GM12801 (cell line): ENCODE results near the gene ABI3BP.

Source experiments
- TF ChIP-seq, protein P1 (sequence below): IDR thresholded peaks from one replicate; pipeline ENCODE4 v1.5.1; 2011; ENCODE audit warnings: control low read depth; ENCODE audit not compliant: insufficient read length; ENCODE audit errors: extremely low read depth

ABI3BP gene

DNA sequence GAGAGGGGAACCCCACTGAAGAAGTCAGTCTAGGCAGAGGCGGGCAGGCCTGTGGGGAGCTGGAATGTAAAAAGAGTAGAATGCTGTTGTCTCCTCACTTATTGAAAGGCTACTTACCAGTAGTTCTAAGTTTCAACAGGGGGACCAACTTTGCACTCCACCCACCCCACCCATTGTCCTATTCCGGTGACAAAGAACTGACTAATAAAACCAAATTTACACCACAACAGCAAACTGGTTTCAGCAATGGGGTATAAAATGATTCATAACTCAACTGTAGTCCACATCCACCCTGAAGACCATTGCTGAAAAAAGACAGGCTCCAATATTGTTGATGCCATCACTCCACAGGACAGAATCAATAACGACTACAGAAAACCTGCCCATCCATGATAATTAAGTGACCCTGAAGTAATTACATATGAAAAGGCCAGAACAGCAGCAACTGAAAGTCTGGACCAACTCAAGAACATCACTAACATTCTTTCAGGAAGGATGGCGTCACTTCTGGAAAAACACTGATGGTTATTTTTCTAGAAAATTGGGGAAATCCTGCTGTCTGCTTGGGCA, 80.2 kb downstream of the ABI3BP start:
- TF ChIP-seq, protein P1, sequence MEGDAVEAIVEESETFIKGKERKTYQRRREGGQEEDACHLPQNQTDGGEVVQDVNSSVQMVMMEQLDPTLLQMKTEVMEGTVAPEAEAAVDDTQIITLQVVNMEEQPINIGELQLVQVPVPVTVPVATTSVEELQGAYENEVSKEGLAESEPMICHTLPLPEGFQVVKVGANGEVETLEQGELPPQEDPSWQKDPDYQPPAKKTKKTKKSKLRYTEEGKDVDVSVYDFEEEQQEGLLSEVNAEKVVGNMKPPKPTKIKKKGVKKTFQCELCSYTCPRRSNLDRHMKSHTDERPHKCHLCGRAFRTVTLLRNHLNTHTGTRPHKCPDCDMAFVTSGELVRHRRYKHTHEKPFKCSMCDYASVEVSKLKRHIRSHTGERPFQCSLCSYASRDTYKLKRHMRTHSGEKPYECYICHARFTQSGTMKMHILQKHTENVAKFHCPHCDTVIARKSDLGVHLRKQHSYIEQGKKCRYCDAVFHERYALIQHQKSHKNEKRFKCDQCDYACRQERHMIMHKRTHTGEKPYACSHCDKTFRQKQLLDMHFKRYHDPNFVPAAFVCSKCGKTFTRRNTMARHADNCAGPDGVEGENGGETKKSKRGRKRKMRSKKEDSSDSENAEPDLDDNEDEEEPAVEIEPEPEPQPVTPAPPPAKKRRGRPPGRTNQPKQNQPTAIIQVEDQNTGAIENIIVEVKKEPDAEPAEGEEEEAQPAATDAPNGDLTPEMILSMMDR = no peak

DNA sequence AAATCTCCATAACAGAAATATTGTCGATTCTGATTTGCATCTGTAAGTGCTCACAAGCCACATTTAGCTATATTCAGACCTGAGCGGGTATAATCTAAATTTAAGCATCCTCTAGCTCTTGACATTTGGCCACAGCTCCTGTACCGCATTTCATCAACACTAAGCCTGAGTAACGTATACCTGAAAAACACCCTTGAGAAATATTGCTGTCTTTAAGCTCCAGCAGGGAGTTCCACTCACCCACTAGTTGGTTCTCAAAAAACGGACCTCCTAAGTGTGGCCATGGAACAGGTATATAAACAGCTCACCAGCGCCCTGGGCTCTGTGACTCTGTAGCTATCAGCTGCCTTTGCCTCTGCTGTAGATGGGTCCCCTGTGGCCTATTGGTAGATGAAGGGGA, 80.7 kb downstream of the ABI3BP start:
- TF ChIP-seq, protein P1 = no peak

DNA sequence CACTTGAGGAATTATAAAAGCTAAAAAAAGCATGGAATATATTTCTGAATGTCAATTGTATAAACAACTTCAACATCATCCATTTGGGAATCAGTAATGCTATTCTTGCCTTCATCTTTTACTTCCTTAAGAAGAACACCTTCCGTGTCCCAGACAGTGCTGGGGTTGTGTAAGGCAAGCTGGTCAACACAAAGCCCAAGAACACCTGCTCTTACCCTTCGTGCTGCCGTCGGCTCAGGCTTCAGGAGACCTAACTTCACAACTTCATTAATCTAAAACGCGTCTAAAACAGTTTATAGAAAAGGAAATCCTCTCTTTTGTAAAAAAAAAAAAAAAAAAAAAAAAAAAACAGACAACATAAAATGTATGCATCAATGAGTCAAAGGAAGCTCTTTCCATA, 81.3 kb downstream of the ABI3BP start:
- TF ChIP-seq, protein P1 = no peak

DNA sequence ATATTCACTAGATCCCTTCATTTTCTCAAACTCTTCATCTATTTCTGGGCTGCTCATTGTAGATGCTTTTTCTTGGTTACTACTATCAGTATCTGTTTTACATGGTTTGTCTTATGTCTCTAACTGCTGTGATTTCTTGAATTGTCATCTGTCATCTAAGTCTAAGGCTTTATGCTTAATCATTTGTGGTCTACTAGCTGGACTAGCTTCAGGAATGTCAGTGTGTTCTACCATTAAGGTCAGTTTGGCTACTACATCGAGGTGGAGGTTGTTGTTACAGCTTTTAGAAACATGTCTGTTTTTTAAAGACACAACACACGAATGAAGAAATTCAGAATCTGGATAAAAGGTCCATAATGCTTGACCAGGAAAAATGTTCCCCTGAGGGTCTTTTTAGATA, 82.2 kb downstream of the ABI3BP start:
- TF ChIP-seq, protein P1 = no peak

DNA sequence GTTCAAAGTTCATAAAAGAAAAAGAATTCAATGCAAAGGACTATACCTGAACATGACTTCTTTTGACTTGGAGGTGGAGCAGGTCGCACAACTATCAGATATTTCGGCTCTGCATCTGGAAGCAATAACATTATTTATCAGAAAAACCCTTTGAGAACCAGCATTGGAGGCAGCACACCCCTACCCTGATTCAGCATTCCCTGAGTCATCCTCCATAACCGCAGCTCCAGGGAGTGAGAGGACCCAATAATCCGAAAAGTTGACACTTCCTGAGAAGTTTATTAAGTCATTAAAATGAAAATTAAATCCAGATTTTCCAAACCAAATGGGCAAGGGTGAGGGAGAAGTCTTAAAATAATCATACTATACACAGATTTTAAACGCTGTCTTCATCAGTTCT, 90.6 kb downstream of the ABI3BP start:
- TF ChIP-seq, protein P1 = no peak

DNA sequence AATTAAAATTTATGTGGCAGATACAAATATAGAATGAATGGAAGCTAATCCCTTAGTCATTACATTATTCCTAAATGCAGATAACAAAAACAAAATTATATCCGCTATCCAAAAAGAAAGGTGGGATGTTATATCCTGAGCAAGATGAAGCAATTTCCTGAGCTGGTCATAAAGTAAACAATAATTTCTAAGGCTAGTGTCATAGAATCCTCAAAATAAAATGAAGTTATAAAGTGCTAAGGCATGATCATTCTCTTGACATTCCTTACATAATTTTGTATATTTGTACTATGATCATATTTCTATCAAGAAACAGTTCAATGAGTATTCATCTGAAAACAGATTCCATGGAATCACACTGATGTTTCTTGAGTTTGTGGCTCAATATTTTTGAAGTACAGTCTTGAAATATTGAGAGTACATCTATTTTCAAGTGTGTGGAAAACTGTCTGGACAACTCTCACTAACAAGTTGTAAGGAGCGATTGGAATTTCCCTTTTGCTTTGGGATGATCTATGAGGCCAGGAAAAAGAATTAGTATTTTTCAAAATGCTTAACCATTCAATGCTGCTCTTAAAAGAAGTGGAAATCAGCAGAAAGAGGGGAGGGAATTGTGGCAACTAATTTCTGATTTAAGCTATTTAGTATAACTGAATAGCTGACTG, 92.4 kb downstream of the ABI3BP start:
- TF ChIP-seq, protein P1 = no peak

DNA sequence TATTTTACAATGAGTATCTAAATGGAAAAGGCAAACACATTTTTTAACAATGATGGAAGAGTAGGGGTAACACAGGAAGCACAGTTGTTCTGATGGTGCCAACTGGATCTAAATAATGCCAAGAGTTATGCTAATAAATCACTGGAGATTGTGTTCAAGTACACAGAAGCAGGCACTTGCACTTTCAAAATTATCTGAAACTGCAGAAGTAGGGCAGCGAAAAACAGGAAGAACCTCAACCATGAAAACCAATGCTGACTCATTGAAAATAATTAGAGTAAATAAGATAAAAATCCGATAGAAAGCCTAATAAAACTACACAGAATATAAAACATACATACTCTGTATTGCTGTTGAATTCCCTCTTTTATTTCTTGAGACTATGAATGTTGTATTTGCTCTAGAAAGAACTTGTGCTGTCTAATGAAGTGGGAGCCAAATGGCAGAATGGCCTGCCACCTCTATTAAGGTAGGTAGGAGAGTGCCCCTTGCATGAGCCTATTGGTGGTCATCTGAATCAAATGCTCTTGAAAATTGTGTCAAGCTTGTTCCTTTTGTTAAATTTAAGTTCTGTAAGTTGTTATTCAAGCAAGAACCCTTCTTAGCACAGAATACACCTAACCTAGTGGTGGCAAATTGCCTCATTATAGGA, 93.7 kb downstream of the ABI3BP start:
- TF ChIP-seq, protein P1 = no peak
